HG03460 (cell line): ENCODE data around the gene PRSS22.

ENCODE experiments used
- ATAC-seq: cut with Tn5 transposase; IDR thresholded peaks from one replicate; pipeline ENCODE4 v1.9.1; 2021; ENCODE audit not compliant: unreplicated experiment

Gene PRSS22

GRCh38 chr16:2816751-2817339 is 41.1 kb downstream of the PRSS22 start, which contains the start of gene PRSS21:
Gene PRSS21 (plus strand): TSS chr16:2817237. CDS start chr16:2817269, 32 bp downstream.
- no peak for ATAC-seq

GRCh38 chr16:2815299-2815771 is 42.6 kb downstream of the PRSS22 start:
- no peak for ATAC-seq

- ATAC-seq = no peak
Measured at GRCh38 chr16:2814551-2815298, 43.2 kb downstream of the PRSS22 start.

- no peak for ATAC-seq
Measured at GRCh38 chr16:2813771-2814221, 44.2 kb downstream of the PRSS22 start.

- ATAC-seq = no peak
Measured at GRCh38 chr16:2811703-2812471, 46.1 kb downstream of the PRSS22 start.

GRCh38 chr16:2810651-2811050 is 47.3 kb downstream of the PRSS22 start:
- no peak for ATAC-seq

- no peak for ATAC-seq
Measured at GRCh38 chr16:2809149-2809760, 48.7 kb downstream of the PRSS22 start.

GRCh38 chr16:2808181-2808580 is 49.8 kb downstream of the PRSS22 start:
- ATAC-seq = no peak

- ATAC-seq = no peak
Measured at GRCh38 chr16:2806286-2806685, 51.7 kb downstream of the PRSS22 start.

GRCh38 chr16:2804728-2805127 is 53.2 kb downstream of the PRSS22 start:
- ATAC-seq = no peak

- no peak for ATAC-seq
Measured at GRCh38 chr16:2803545-2804195, 54.3 kb downstream of the PRSS22 start.
